Fibroblast of mammary gland (primary cell): Measurements from ENCODE around the gene UBC.

Experiments
- DNase-seq: peaks from one replicate; pipeline ENCODE4 v3.0.0-alpha.2; 2010; ENCODE audit warnings: low read depth
- H3K4me3 ChIP-seq: 2 replicates; pipeline ENCODE4 v1.5.1; 2011; ENCODE audit warnings: low read depth, mild to moderate bottlenecking, low read length, moderate library complexity; ENCODE audit not compliant: control insufficient read depth
- TF ChIP-seq, protein P1 (sequence below): conservative IDR thresholded peaks from 2 replicates; pipeline ENCODE4 v1.5.1; 2011; ENCODE audit warnings: low read depth, low read length, inconsistent platforms; ENCODE audit not compliant: control insufficient read depth, insufficient read depth

UBC gene

DNA sequence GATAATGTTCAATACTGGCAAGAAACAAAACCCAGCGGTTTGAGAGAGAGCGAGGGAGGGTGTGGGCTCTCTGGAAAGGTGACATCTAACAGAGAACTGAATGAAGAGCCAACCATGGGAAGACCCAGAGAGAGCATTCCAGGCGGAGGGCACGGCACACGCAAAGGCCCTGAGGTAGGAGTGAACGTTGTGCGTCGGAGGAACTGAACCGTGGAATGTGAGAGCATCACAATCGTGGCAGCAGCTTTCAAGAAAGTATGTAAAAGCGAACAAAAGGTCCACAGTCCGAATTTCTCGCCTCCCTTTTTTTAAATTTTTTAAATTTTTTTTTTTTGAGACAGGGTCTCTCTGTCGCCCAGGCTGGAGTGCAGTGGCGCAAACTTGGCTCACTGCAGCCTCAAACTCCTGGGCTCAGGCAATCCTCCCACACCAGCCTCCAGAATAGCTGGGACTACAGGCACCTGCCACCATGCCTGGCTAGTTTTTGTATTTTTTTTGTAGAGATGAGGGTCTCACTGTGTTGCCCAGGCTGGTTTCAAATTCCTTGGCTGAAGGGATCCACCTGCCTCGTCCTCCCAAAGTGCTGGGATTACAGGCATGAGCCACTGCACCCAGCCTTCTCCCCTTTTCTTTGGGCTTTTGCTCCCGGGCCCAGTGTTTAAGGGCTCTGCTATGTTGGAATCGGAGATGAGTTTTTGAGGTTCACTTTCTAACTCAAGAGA lies 35.5 kb downstream of the UBC start:
- DNase-seq: no peak
- no peak overlapping the region for H3K4me3 ChIP-seq
- TF ChIP-seq, protein P1, sequence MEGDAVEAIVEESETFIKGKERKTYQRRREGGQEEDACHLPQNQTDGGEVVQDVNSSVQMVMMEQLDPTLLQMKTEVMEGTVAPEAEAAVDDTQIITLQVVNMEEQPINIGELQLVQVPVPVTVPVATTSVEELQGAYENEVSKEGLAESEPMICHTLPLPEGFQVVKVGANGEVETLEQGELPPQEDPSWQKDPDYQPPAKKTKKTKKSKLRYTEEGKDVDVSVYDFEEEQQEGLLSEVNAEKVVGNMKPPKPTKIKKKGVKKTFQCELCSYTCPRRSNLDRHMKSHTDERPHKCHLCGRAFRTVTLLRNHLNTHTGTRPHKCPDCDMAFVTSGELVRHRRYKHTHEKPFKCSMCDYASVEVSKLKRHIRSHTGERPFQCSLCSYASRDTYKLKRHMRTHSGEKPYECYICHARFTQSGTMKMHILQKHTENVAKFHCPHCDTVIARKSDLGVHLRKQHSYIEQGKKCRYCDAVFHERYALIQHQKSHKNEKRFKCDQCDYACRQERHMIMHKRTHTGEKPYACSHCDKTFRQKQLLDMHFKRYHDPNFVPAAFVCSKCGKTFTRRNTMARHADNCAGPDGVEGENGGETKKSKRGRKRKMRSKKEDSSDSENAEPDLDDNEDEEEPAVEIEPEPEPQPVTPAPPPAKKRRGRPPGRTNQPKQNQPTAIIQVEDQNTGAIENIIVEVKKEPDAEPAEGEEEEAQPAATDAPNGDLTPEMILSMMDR: no peak

DNA sequence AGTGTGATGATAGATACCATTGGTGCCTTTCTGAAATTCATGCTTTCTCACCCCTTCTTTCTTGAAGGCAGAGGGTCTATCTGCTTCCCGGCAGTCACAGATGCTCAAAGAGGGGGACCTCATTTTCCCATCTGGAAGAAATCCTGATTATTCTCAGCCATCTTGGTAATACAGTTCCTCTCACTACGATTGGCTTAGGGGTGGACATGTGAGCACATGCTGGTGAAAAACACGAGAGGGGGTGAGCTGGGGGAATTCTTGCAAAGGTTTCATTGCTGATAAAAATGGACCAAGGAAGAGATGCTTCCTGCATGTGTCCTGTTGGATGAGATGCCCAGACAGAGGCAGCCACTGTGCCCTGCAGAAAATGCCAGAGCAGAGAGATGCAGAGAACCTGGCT lies 37.0 kb downstream of the UBC start:
- DNase-seq: no peak
- H3K4me3 ChIP-seq: no peak overlapping the region
- TF ChIP-seq, protein P1: no peak

DNA sequence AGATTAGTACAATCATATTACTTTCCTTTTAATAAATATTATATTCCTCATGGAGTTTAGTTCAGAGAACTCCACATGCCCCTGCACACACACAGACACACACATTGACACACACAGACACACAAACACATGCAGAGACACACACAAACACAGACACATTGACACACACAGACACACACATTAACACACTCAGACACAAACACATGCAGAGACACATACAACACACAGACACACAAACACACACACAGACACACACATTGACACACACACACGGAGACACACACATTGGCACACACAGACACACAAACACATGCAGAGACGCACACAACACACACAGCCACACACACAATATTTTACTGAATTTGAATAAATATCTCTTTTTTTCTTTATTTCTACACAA lies 38.3 kb downstream of the UBC start:
- DNase-seq: no peak
- no peak overlapping the region for H3K4me3 ChIP-seq
- TF ChIP-seq, protein P1: no peak

DNA sequence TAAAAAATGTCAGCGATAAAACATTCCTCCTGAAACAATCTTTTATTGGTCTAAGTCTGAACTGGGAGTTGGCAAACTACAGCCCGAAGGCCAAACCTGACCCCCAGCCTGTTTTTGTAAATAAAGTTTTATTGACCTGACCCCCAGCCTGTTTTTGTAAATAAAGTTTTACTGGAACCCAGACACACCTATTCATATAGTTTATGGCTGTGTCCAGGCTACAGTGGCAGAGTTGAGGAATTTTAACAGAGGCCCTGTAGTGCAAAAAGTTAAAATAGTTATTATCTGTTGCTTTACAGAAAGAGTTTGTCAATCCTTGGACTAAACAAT lies 38.7 kb downstream of the UBC start:
- DNase-seq: no peak
- TF ChIP-seq, protein P1: no peak

DNA sequence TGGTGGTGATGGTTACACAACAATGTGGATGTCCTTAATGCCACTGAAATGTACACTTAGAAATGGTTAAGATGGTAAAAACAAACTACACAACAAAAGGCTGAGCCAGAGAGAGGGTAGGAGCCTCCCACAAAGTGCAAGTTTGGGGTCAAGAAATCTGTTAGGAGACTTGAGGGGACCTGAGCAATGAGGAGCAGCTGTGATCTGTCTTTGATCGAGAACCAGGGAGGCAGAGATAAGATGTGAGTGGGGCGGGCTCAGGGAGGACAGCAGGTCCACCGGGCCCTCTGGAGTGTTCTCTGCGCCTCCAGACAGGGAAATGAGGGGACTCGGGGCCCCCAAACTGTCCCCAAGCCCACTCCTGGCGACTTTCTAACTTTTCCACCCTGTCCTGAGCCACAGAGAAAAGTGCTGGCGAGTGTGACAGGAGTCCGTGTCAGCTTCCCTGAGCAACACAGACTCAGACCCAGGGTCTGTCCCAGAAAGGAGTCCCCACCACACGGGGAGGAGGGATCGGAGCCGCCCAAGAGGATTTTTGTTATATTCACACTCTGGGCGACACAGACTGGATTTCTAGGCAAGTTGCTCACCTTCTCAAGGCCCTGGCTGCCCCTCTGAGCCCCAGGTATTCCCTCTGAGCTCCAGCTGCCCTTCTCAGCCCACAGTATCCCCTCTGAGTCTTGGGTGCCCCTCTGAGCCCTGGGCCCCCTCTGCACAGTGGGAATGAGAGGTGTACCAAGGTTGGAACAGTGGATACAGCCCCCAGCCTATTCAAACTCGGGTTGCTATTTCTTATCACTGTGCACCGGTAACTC lies 39.3 kb downstream of the UBC start:
- H3K4me3 ChIP-seq: no peak overlapping the region
- no peak for DNase-seq
- TF ChIP-seq, protein P1: no peak

More for the DNA sequence above, 38.7 kb downstream of the UBC start:
- no peak overlapping the region for H3K4me3 ChIP-seq

DNA sequence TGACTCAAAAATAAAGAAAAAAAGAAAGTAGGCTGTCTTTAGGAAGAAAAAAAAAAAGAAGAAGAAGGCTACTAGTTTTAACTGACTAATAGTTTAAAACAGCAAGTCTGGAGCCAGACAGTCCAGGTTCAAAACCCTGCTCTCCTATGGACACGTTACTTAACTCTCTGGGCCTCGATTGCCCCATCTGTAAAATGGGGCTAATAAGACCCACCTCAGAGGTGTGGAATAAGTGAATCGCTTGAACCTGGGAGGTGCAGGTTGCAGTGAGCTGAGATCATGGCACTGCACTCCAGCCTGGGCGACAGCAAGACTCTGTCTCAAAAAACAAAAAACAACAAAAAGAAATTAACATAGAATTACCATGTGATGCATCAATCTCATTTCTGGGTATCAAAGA lies 40.3 kb downstream of the UBC start:
- TF ChIP-seq, protein P1: no peak
- DNase-seq: no peak
- H3K4me3 ChIP-seq: no peak overlapping the region
